Keratinocyte (primary cell): ENCODE data around the gene CACFD1. TPM values are rescaled to one million over a fixed set of nuclear protein-coding genes. Genes with fewer than 3 reads are reported as not detected.

Experiments
- DNase-seq: peaks from one replicate; pipeline ENCODE4 v3.0.0-alpha.2; 2011; ENCODE audit warnings: low read depth, missing footprints, low spot score
- FAIRE-seq: peaks from 2 replicates; lab custom pipeline; 2011; peaks lifted over from hg19 to GRCh38; lab: Jason Lieb, UNC
- H2AFZ ChIP-seq: 2 replicates; pipeline ENCODE4 v1.6.0; 2012; ENCODE audit warnings: low read length, control low read depth, inconsistent platforms; ENCODE audit not compliant: control insufficient read depth
- H3K27ac ChIP-seq: 2 replicates; pipeline ENCODE4 v1.5.1; 2011; ENCODE audit warnings: low read length; ENCODE audit not compliant: control insufficient read depth, insufficient read depth
- H3K27me3 ChIP-seq: 3 replicates; pipeline ENCODE4 v1.6.0; 2011; ENCODE audit warnings: low read length; ENCODE audit not compliant: control insufficient read depth, insufficient read depth; ENCODE audit errors: extremely low read depth
- H3K36me3 ChIP-seq, 2 experiments: 2 replicates in 1 of 2; 3 replicates in 1 of 2; pipeline ENCODE4 v1.5.1; 2011; ENCODE audit warnings: low read length in 2 of 2, mild to moderate bottlenecking in 1 of 2; ENCODE audit not compliant: control insufficient read depth in 2 of 2, insufficient read depth in 2 of 2; ENCODE audit errors: extremely low read depth in 1 of 2
- H3K4me1 ChIP-seq: 3 replicates; pipeline ENCODE4 v1.5.1; 2011; ENCODE audit warnings: low read length; ENCODE audit not compliant: control insufficient read depth, insufficient read depth; ENCODE audit errors: extremely low read depth
- H3K4me2 ChIP-seq: 3 replicates; pipeline ENCODE4 v1.6.0; 2011; ENCODE audit warnings: low read depth, low read length; ENCODE audit not compliant: control insufficient read depth, insufficient read depth; ENCODE audit errors: extremely low read depth
- H3K4me3 ChIP-seq, 3 experiments: fragments of 200-600 bp in 1 of 3; sonication (generic) in 1 of 3; 2 replicates in 2 of 3; 3 replicates in 1 of 3; pipeline ENCODE4 v1.5.1; 2011 to 2016; ENCODE audit warnings: low read length in 3 of 3, mild to moderate bottlenecking in 3 of 3, control low read depth in 2 of 3, inconsistent platforms in 1 of 3, low read depth in 1 of 3, mixed read lengths in 1 of 3, mixed run types in 1 of 3, moderate library complexity in 1 of 3; ENCODE audit not compliant: control insufficient read depth in 2 of 3, insufficient read depth in 2 of 3; ENCODE audit errors: extremely low read depth in 1 of 3
- H3K79me2 ChIP-seq: 2 replicates; pipeline ENCODE4 v1.6.0; 2012; ENCODE audit warnings: low read length; ENCODE audit not compliant: control insufficient read depth, insufficient read depth
- H3K9ac ChIP-seq: 3 replicates; pipeline ENCODE4 v1.6.0; 2011; ENCODE audit warnings: low read length; ENCODE audit not compliant: control insufficient read depth, insufficient read depth; ENCODE audit errors: extremely low read depth
- H3K9me1 ChIP-seq: 3 replicates; pipeline ENCODE4 v1.6.0; 2011; ENCODE audit warnings: low read length; ENCODE audit not compliant: control insufficient read depth, insufficient read depth; ENCODE audit errors: extremely low read depth
- H3K9me3 ChIP-seq: 2 replicates; pipeline ENCODE4 v1.5.1; 2012; ENCODE audit warnings: low read depth, low read length; ENCODE audit not compliant: control insufficient read depth
- H4K20me1 ChIP-seq: 3 replicates; pipeline ENCODE4 v1.6.0; 2011; ENCODE audit warnings: low read length; ENCODE audit not compliant: control insufficient read depth, insufficient read depth; ENCODE audit errors: extremely low read depth
- CTCF ChIP-seq, 3 experiments: IDR thresholded peaks in 1 of 3; conservative IDR thresholded peaks in 1 of 3; optimal IDR thresholded peaks in 1 of 3; 2 replicates in 2 of 3; 3 replicates in 1 of 3; pipeline versions ENCODE3 to v1.5.1; 2011; ENCODE audit warnings: low read length in 3 of 3, mild to moderate bottlenecking in 3 of 3, moderate library complexity in 2 of 3, control low read depth in 1 of 3, inconsistent platforms in 1 of 3; ENCODE audit not compliant: insufficient read depth in 2 of 3; ENCODE audit errors: extremely low read depth in 1 of 3
- EZH2 ChIP-seq: IDR thresholded peaks from one replicate; pipeline ENCODE4 v1.6.1; 2012; ENCODE audit warnings: inconsistent platforms, mild to moderate bottlenecking, low read length, moderate library complexity
- dilution Hi-C: fragments of 300-500 bp; cut with MboI; formaldehyde crosslinking; loops from one replicate; pipeline ENCODE4 v1.7.0; 2020; ENCODE audit warnings: low sequenced_read_pairs; ENCODE audit not compliant: extremely low pct_ligation_motif_present
- polyA plus RNA-seq, 5 experiments: library from polyadenylated mRNA; depleted of rRNA in 3 of 5; stranded (reverse) in 3 of 5; stranded (forward) in 1 of 5; unstranded in 1 of 5; fragments of >200 nt; gene quantifications; 1 replicate in 1 of 5; 2 replicates in 3 of 5; 3 replicates in 1 of 5; pipeline versions ENCODE4 v1.2.1 to v1.2.3, GENCODE V29; 2011 to 2012; ENCODE audit warnings: missing spikeins in 2 of 5, low read depth in 1 of 5, low replicate concordance in 1 of 5

The CACFD1 gene
- polyA plus RNA-seq, 1 donor (not counting 4 experiments of a cell fraction or from before 2014, with no cell fraction given), result 3.4 TPM

- dilution Hi-C loops, result no loop called here
- TF ChIP-seq CTCF (optimal IDR thresholded peaks at IDR 0.05 in 1 of 3, IDR thresholded peaks at IDR 0.05 in 1 of 3, conservative IDR thresholded peaks at IDR 0.05 in 1 of 3; ENCODE audit: extremely low read depth in 1 of 3, insufficient read depth in 2 of 3, low read length in 3 of 3), result no peak
- TF ChIP-seq EZH2, result no peak
- H3K27me3 ChIP-seq, result no peaks in the 10 kb centered on the region
Observed at GRCh38 chr9:133468374-133468773, 8.6 kb downstream of the CACFD1 start.

GRCh38 chr9:133468777-133469421, 9.1 kb downstream of the CACFD1 start:
- FAIRE-seq, result no peak

More at GRCh38 chr9:133468374-133468773, 8.6 kb downstream of the CACFD1 start:
- H3K4me2 ChIP-seq, result no peak overlapping the region
- H3K79me2 ChIP-seq, result no peaks in the 10 kb centered on the region
- FAIRE-seq, result no peak
- no peaks in the 10 kb centered on the region for H3K9me1 ChIP-seq
- no peak overlapping the region for H3K4me3 ChIP-seq
- H3K36me3 ChIP-seq, result peaks cover 2 to 17% of the 10 kb centered on the region in 2 experiments
- no peak overlapping the region for H2AFZ ChIP-seq
- no peak overlapping the region for H3K27ac ChIP-seq
- H3K9ac ChIP-seq, result no peak overlapping the region
- no peaks in the 10 kb centered on the region for H3K9me3 ChIP-seq
- no peaks in the 10 kb centered on the region for H4K20me1 ChIP-seq
- no peaks in the 10 kb centered on the region for H3K4me1 ChIP-seq
- DNase-seq, result no peak

More at GRCh38 chr9:133468777-133469421, 9.1 kb downstream of the CACFD1 start:
- no peaks in the 10 kb centered on the region for H3K9me1 ChIP-seq
- DNase-seq, result no peak
- H3K27ac ChIP-seq, result no peak overlapping the region
- no peaks in the 10 kb centered on the region for H3K79me2 ChIP-seq
- H2AFZ ChIP-seq, result no peak overlapping the region
- dilution Hi-C loops, result no loop called here
- H3K27me3 ChIP-seq, result no peaks in the 10 kb centered on the region
- peaks cover 7 to 21% of the 10 kb centered on the region in 2 experiments for H3K36me3 ChIP-seq
- no peaks in the 10 kb centered on the region for H3K9me3 ChIP-seq
- H3K4me2 ChIP-seq, result no peak overlapping the region
- no peaks in the 10 kb centered on the region for H4K20me1 ChIP-seq
- H3K9ac ChIP-seq, result no peak overlapping the region
- H3K4me3 ChIP-seq, result no peak overlapping the region
- H3K4me1 ChIP-seq, result no peaks in the 10 kb centered on the region
- no peak for TF ChIP-seq CTCF (optimal IDR thresholded peaks at IDR 0.05 in 1 of 3, IDR thresholded peaks at IDR 0.05 in 1 of 3, conservative IDR thresholded peaks at IDR 0.05 in 1 of 3; ENCODE audit: extremely low read depth in 1 of 3, insufficient read depth in 2 of 3, low read length in 3 of 3)
- TF ChIP-seq EZH2, result no peak
